Dendritic cell treated with granulocyte-macrophage colony-stimulating factor and Interleukin-4, amounts not matched to agents 40 ng/mL and 50 ng/mL, for 4 days (primary cell): ENCODE measurements around the gene MYO16.
"Not testable (repeated sequence)": the region's sequence is repeated elsewhere in the genome, so short reads cannot be mapped to it uniquely, and the experiment has no call there.

ENCODE experiments used
- H3K27ac Mint-ChIP-seq: one replicate; pipeline ENCODE4 v1.8.0; 2022; ENCODE audit warnings: mild to moderate bottlenecking, mixed read lengths
- H3K27me3 Mint-ChIP-seq: one replicate; pipeline ENCODE4 v1.8.0; 2022; ENCODE audit warnings: mild to moderate bottlenecking, mixed read lengths
- H3K36me3 Mint-ChIP-seq: one replicate; pipeline ENCODE4 v1.8.0; 2022; ENCODE audit warnings: low read depth, mixed read lengths
- H3K4me1 Mint-ChIP-seq: one replicate; pipeline ENCODE4 v1.8.0; 2022; ENCODE audit warnings: low read depth, mixed read lengths
- H3K4me3 Mint-ChIP-seq: one replicate; pipeline ENCODE4 v1.8.0; 2022; ENCODE audit warnings: mild to moderate bottlenecking, moderate library complexity, mixed read lengths
- H3K9me3 Mint-ChIP-seq: one replicate; pipeline ENCODE4 v1.8.0; 2022; ENCODE audit warnings: mixed read lengths
- intact Hi-C: fragments of 100-400 bp; cut with micrococcal nuclease; formaldehyde crosslinking; loops from one replicate; pipeline ENCODE4 v1.15.0; 2022

The MYO16 gene

GRCh38 chr13:108967371-108967770, 338.0 kb downstream of the MYO16 start:
- no peak overlapping the region for H3K4me3 Mint-ChIP-seq
- H3K27me3 Mint-ChIP-seq: no peaks in the 10 kb centered on the region
- no peaks in the 10 kb centered on the region for H3K36me3 Mint-ChIP-seq
- H3K4me1 Mint-ChIP-seq: peaks cover 7% of the 10 kb centered on the region
- no peak overlapping the region for H3K27ac Mint-ChIP-seq
- H3K9me3 Mint-ChIP-seq: no peaks in the 10 kb centered on the region
- intact Hi-C loops: no loop called here

- peaks cover 10% of the 10 kb centered on the region for H3K4me1 Mint-ChIP-seq
- no peak overlapping the region for H3K4me3 Mint-ChIP-seq
- H3K27ac Mint-ChIP-seq: no peak overlapping the region
- no peaks in the 10 kb centered on the region for H3K27me3 Mint-ChIP-seq
- intact Hi-C loops: no loop called here
- no peaks in the 10 kb centered on the region for H3K9me3 Mint-ChIP-seq
- H3K36me3 Mint-ChIP-seq: no peaks in the 10 kb centered on the region
These were observed 339.2 kb downstream of the MYO16 start for GRCh38 chr13:108968566-108968965.

GRCh38 chr13:108974686-108975085, 345.3 kb downstream of the MYO16 start:
- no peaks in the 10 kb centered on the region for H3K9me3 Mint-ChIP-seq
- peaks cover 5% of the 10 kb centered on the region for H3K4me1 Mint-ChIP-seq
- H3K4me3 Mint-ChIP-seq: no peak overlapping the region
- no peak overlapping the region for H3K27ac Mint-ChIP-seq
- H3K27me3 Mint-ChIP-seq: no peaks in the 10 kb centered on the region
- intact Hi-C loops: no loop called here
- no peaks in the 10 kb centered on the region for H3K36me3 Mint-ChIP-seq

- no peak overlapping the region for H3K4me3 Mint-ChIP-seq
- H3K4me1 Mint-ChIP-seq: no peaks in the 10 kb centered on the region
- no peaks in the 10 kb centered on the region for H3K36me3 Mint-ChIP-seq
- intact Hi-C loops: no loop called here
- H3K27ac Mint-ChIP-seq: no peak overlapping the region
- H3K27me3 Mint-ChIP-seq: no peaks in the 10 kb centered on the region
- no peaks in the 10 kb centered on the region for H3K9me3 Mint-ChIP-seq
These were observed 350.8 kb downstream of the MYO16 start for GRCh38 chr13:108980237-108980636.

GRCh38 chr13:108981407-108981806, 352.0 kb downstream of the MYO16 start:
- Mint-ChIP-seq H3K4me1 (no peaks in the 10 kb centered on the region), H3K4me3 (no peak overlapping the region), H3K36me3 (no peaks in the 10 kb centered on the region), H3K9me3 (no peaks in the 10 kb centered on the region), H3K27ac (no peak overlapping the region), H3K27me3 (no peaks in the 10 kb centered on the region)
- intact Hi-C loops: no loop called here

GRCh38 chr13:108983273-108983672, 353.9 kb downstream of the MYO16 start:
- no peaks in the 10 kb centered on the region for H3K36me3 Mint-ChIP-seq
- H3K27ac Mint-ChIP-seq: no peak overlapping the region
- H3K4me1 Mint-ChIP-seq: no peaks in the 10 kb centered on the region
- no peak overlapping the region for H3K4me3 Mint-ChIP-seq
- H3K27me3 Mint-ChIP-seq: no peaks in the 10 kb centered on the region
- intact Hi-C loops: no loop called here
- H3K9me3 Mint-ChIP-seq: no peaks in the 10 kb centered on the region

- intact Hi-C loops: no loop called here
- H3K27me3 Mint-ChIP-seq: no peaks in the 10 kb centered on the region
- no peaks in the 10 kb centered on the region for H3K4me1 Mint-ChIP-seq
- no peaks in the 10 kb centered on the region for H3K36me3 Mint-ChIP-seq
- no peak overlapping the region for H3K27ac Mint-ChIP-seq
- H3K4me3 Mint-ChIP-seq: no peak overlapping the region
- no peaks in the 10 kb centered on the region for H3K9me3 Mint-ChIP-seq
These were observed 355.0 kb downstream of the MYO16 start for GRCh38 chr13:108984251-108984920.

- intact Hi-C loops: no loop called here
- H3K4me3 Mint-ChIP-seq: no peak overlapping the region
- H3K4me1 Mint-ChIP-seq: no peaks in the 10 kb centered on the region
- no peak overlapping the region for H3K27ac Mint-ChIP-seq
- H3K9me3 Mint-ChIP-seq: no peaks in the 10 kb centered on the region
- H3K36me3 Mint-ChIP-seq: no peaks in the 10 kb centered on the region
- no peaks in the 10 kb centered on the region for H3K27me3 Mint-ChIP-seq
These were observed 355.8 kb downstream of the MYO16 start for GRCh38 chr13:108985166-108985565.

GRCh38 chr13:108987517-108987916, 358.1 kb downstream of the MYO16 start:
- Mint-ChIP-seq H3K4me3 (no peak overlapping the region), H3K27me3 (no peaks in the 10 kb centered on the region), H3K36me3 (no peaks in the 10 kb centered on the region), H3K27ac (no peak overlapping the region), H3K4me1 (no peaks in the 10 kb centered on the region), H3K9me3 (no peaks in the 10 kb centered on the region)
- intact Hi-C loops: no loop called here

- Mint-ChIP-seq H3K27ac (no peak overlapping the region), H3K4me1 (peaks cover 3% of the 10 kb centered on the region), H3K27me3 (no peaks in the 10 kb centered on the region), H3K4me3 (no peak overlapping the region), H3K9me3 (no peaks in the 10 kb centered on the region), H3K36me3 (no peaks in the 10 kb centered on the region)
- intact Hi-C loops: no loop called here
These were observed 358.5 kb downstream of the MYO16 start for GRCh38 chr13:108987944-108988343.

GRCh38 chr13:108991416-108991815, 362.0 kb downstream of the MYO16 start:
- H3K9me3 Mint-ChIP-seq, intact Hi-C loops, H3K4me1 Mint-ChIP-seq, H3K36me3 Mint-ChIP-seq, H3K4me3 Mint-ChIP-seq, H3K27me3 Mint-ChIP-seq, H3K27ac Mint-ChIP-seq: not testable (repeated sequence)

GRCh38 chr13:108993346-108993745, 363.9 kb downstream of the MYO16 start:
- intact Hi-C loops: no loop called here
- H3K27ac Mint-ChIP-seq: no peak overlapping the region
- H3K36me3 Mint-ChIP-seq: no peaks in the 10 kb centered on the region
- H3K27me3 Mint-ChIP-seq: no peaks in the 10 kb centered on the region
- peaks cover 8% of the 10 kb centered on the region for H3K4me1 Mint-ChIP-seq
- no peaks in the 10 kb centered on the region for H3K9me3 Mint-ChIP-seq
- H3K4me3 Mint-ChIP-seq: no peak overlapping the region

- Mint-ChIP-seq H3K27ac (no peak overlapping the region), H3K4me1 (peaks cover 8% of the 10 kb centered on the region), H3K9me3 (no peaks in the 10 kb centered on the region), H3K27me3 (no peaks in the 10 kb centered on the region), H3K36me3 (no peaks in the 10 kb centered on the region), H3K4me3 (no peak overlapping the region)
- intact Hi-C loops: no loop called here
These were observed 367.0 kb downstream of the MYO16 start for GRCh38 chr13:108996430-108996829.

GRCh38 chr13:109000207-109000606, 370.8 kb downstream of the MYO16 start:
- no peaks in the 10 kb centered on the region for H3K9me3 Mint-ChIP-seq
- intact Hi-C loops: no loop called here
- no peak overlapping the region for H3K27ac Mint-ChIP-seq
- no peaks in the 10 kb centered on the region for H3K4me1 Mint-ChIP-seq
- H3K4me3 Mint-ChIP-seq: no peak overlapping the region
- no peaks in the 10 kb centered on the region for H3K27me3 Mint-ChIP-seq
- H3K36me3 Mint-ChIP-seq: no peaks in the 10 kb centered on the region

GRCh38 chr13:109002934-109003333, 373.5 kb downstream of the MYO16 start:
- intact Hi-C loops: no loop called here
- Mint-ChIP-seq H3K27me3 (no peaks in the 10 kb centered on the region), H3K36me3 (no peaks in the 10 kb centered on the region), H3K4me1 (no peaks in the 10 kb centered on the region), H3K4me3 (no peak overlapping the region), H3K9me3 (no peaks in the 10 kb centered on the region), H3K27ac (no peak overlapping the region)
